ENCODE results near the gene PLEKHM3.
A peak's percentile ranks its signal among the peaks of the same experiment; 100 is the strongest.
"Not testable (repeated sequence)": the region's sequence is repeated elsewhere in the genome, so short reads cannot be mapped to it uniquely, and the experiment has no call there.

The PLEKHM3 gene

DNA sequence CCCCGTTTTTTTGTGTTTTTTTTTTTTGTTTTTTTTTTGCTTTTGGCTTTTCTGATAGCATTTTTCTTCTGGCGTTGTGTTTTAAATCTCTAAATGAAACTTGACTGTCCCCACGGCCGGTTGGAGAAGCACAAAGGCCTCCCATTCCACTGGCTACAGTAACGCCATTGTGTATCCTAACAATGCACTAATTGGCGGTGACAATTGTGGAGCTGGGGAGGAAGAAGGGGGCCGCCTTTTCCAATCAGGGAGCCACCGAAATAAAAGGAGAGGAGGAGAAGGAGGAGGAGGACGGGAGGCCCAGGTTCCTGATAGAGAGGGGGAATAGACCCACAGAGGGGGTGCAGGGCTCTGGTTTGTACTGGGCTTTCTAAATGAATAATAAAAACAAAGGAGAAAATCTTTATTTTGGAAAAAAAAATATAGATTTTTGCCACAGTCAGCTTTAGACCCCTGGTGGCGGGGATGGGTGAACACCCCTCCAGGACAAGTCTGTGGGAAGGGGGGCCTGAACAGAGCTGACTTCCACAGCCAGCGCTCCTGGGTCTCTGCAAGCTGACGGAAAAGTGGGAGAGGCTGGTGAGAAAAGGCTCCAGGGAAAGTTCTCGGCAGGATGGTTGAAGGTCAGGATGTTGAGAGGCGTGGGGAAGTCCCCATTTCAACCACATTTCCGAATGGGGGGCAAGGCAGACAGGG lies 212.0 kb downstream of the PLEKHM3 start:
- DNase-seq (ENCODE audit: low read depth, low spot score): no peak
- no peak overlapping the region for H3K4me3 ChIP-seq (ENCODE audit: low read depth, low read length)
- TF ChIP-seq, protein P1, sequence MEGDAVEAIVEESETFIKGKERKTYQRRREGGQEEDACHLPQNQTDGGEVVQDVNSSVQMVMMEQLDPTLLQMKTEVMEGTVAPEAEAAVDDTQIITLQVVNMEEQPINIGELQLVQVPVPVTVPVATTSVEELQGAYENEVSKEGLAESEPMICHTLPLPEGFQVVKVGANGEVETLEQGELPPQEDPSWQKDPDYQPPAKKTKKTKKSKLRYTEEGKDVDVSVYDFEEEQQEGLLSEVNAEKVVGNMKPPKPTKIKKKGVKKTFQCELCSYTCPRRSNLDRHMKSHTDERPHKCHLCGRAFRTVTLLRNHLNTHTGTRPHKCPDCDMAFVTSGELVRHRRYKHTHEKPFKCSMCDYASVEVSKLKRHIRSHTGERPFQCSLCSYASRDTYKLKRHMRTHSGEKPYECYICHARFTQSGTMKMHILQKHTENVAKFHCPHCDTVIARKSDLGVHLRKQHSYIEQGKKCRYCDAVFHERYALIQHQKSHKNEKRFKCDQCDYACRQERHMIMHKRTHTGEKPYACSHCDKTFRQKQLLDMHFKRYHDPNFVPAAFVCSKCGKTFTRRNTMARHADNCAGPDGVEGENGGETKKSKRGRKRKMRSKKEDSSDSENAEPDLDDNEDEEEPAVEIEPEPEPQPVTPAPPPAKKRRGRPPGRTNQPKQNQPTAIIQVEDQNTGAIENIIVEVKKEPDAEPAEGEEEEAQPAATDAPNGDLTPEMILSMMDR (IDR thresholded peaks at IDR 0.05; ENCODE audit: low read depth, low read length): peak; percentile 33
- in situ Hi-C loops (cut with HindIII; ENCODE audit: low sequenced_read_pairs): no loop called here

- in situ Hi-C loops (cut with HindIII; ENCODE audit: low sequenced_read_pairs): no loop called here
- TF ChIP-seq, protein P1 (IDR thresholded peaks at IDR 0.05; ENCODE audit: low read depth, low read length): no peak
- no peak overlapping the region for H3K4me3 ChIP-seq (ENCODE audit: low read depth, low read length)
- no peak for DNase-seq (ENCODE audit: low read depth, low spot score)
Measured at GRCh38 chr2:207812726-207813080, 212.6 kb downstream of the PLEKHM3 start.

DNA sequence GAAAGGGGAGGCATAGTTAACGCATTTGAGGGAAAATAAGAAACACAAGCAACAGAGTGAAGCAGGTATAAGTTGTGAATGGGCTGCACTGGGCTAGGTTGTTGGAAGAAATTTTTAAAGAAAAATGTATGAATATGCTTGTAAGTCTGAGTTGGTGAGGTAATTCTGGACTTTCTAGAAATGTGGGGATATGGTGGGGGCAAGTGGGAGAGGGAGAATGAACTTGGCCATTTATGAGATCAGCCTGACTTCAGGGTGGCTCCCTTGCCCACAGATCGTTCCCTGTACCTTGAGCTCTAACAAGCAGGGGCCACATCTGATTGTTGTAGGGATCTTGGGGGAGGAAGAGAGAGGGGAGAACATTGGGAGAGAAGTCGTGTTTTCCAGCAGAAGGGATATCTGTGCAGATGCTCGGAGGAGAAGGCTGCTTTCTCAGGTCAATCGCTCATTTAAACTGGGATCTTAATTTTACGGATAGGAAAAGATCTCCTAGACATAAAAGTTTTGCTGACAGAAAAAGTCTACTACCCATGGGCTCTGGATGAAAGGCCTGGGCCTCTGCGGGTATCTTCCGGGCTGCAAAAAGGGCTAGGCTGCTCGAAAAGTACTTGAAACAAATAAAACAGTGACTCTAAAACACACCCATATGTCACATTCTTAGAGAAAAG lies 213.1 kb downstream of the PLEKHM3 start:
- in situ Hi-C loops (cut with HindIII; ENCODE audit: low sequenced_read_pairs): no loop called here
- TF ChIP-seq, protein P1 (IDR thresholded peaks at IDR 0.05; ENCODE audit: low read depth, low read length): no peak
- no peak overlapping the region for H3K4me3 ChIP-seq (ENCODE audit: low read depth, low read length)
- no peak for DNase-seq (ENCODE audit: low read depth, low spot score)

GRCh38 chr2:207811658-207812057 lies 213.7 kb downstream of the PLEKHM3 start:
- in situ Hi-C loops (cut with HindIII; ENCODE audit: low sequenced_read_pairs); DNase-seq (ENCODE audit: low read depth, low spot score); H3K4me3 ChIP-seq (ENCODE audit: low read depth, low read length): not testable (repeated sequence)

DNA sequence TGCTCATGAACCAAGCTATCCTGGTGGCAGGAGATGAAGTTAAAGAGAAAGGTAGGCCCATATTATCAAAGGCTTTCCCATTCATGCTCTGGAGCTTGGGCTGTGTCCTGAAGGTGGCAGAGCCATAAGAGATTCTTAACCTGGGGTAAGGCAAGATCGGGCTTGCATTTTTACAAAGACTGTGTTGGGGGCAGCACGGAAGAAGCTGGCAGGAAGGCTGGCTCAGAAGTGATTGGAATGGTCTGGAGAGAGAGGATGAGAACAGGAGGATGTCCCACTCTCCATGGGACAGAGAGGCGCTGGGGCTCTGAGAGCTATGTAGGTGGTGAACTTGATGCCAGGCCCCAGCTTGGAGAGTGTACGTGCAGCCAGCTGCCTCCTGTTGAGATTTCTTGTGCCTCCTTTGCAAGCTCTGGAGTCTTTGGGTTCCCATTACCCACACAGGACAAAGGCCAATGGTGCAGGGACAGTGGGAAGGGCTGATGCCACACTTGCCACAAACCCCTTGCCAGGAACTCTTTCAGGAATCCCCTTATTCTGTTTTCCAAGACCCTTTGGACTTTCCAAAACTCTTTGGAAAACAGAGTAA lies 215.0 kb downstream of the PLEKHM3 start:
- in situ Hi-C loops (cut with HindIII; ENCODE audit: low sequenced_read_pairs): no loop called here
- no peak for DNase-seq (ENCODE audit: low read depth, low spot score)
- TF ChIP-seq, protein P1 (IDR thresholded peaks at IDR 0.05; ENCODE audit: low read depth, low read length): no peak
- no peak overlapping the region for H3K4me3 ChIP-seq (ENCODE audit: low read depth, low read length)

- in situ Hi-C loops (cut with HindIII; ENCODE audit: low sequenced_read_pairs): no loop called here
- TF ChIP-seq, protein P1 (IDR thresholded peaks at IDR 0.05; ENCODE audit: low read depth, low read length): no peak
- no peak for DNase-seq (ENCODE audit: low read depth, low spot score)
- H3K4me3 ChIP-seq (ENCODE audit: low read depth, low read length): no peak overlapping the region
Measured at GRCh38 chr2:207808119-207808518, 217.2 kb downstream of the PLEKHM3 start.

DNA sequence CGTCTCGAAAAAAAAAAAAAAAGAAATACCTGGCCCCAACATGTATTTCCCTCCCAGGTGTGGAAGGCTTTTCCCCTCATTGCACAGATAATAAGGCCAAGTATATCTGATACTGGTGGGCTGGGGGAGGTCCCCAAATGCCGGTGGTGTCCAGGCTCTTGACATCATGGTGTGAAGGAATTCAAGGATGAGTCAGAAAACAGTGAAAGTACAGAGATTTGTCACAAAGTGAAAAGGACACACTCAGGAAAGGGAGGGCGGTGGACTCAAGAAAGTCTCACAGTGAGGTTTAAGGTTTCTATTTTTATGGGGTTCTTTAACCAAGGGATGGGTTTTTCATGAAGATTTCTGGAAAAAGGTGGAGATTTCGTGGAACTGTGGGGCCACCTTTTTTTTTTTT lies 217.8 kb downstream of the PLEKHM3 start:
- no peak overlapping the region for H3K4me3 ChIP-seq (ENCODE audit: low read depth, low read length)
- TF ChIP-seq, protein P1 (IDR thresholded peaks at IDR 0.05; ENCODE audit: low read depth, low read length): no peak
- no peak for DNase-seq (ENCODE audit: low read depth, low spot score)
- in situ Hi-C loops (cut with HindIII; ENCODE audit: low sequenced_read_pairs): no loop called here

Data from astrocyte of the spinal cord (primary cell).